Endothelial cell of umbilical vein (primary cell): ENCODE measurements around the gene ABCA6. TPM values are rescaled to one million over a fixed set of nuclear protein-coding genes. Genes with fewer than 3 reads are reported as not detected.

Experiments
- BruUV-seq: library from RNA; stranded (reverse); fragments of 400-500 nt; replicated peaks from 2 replicates; lab custom pipeline; 2021; lab: Mats Ljungman, UMichigan
- CTCF ChIA-PET: fragments of 300-600, 350-600 bp; sonication (Branson Sonifier 250); formaldehyde crosslinking; loops from one replicate; lab custom pipeline; 2021; ENCODE audit warnings: antibody characterized with exemption, inconsistent platforms; lab: Charles Lee
- POLR2A ChIA-PET: fragments of 300-600, 350-600 bp; sonication (Branson Sonifier 250); formaldehyde crosslinking; loops from one replicate; lab custom pipeline; 2021; ENCODE audit warnings: antibody characterized with exemption, inconsistent platforms; lab: Charles Lee
- DNase-seq: peaks from one replicate; pipeline ENCODE4 v3.0.0-alpha.2; 2011; ENCODE audit warnings: low read depth, low spot score
- FAIRE-seq: peaks from 2 replicates; lab custom pipeline; 2011; peaks lifted over from hg19 to GRCh38; lab: Jason Lieb, UNC
- H2AFZ ChIP-seq: 2 replicates; pipeline ENCODE4 v1.6.0; 2012; ENCODE audit warnings: low read depth, low read length, control low read depth, inconsistent platforms
- H3K27ac ChIP-seq: 2 replicates; pipeline ENCODE4 v1.5.1; 2011; ENCODE audit warnings: low read depth, mild to moderate bottlenecking, control low read depth, low read length, moderate library complexity; ENCODE audit not compliant: insufficient read depth
- H3K27me3 ChIP-seq, 2 experiments: 2 replicates each; pipeline versions ENCODE4 v1.6.0 to v1.6.1; 2011; ENCODE audit warnings: low read length in 2 of 2, mixed read lengths in 1 of 2; ENCODE audit not compliant: control insufficient read depth in 2 of 2, insufficient read depth in 2 of 2
- H3K36me3 ChIP-seq, 2 experiments: 2 replicates in 1 of 2; 3 replicates in 1 of 2; pipeline ENCODE4 v1.5.1; 2011; ENCODE audit warnings: low read length in 2 of 2, mild to moderate bottlenecking in 1 of 2, moderate library complexity in 1 of 2; ENCODE audit not compliant: control insufficient read depth in 2 of 2, insufficient read depth in 2 of 2; ENCODE audit errors: extremely low read depth in 1 of 2
- H3K4me1 ChIP-seq: 3 replicates; pipeline ENCODE4 v1.5.1; 2011; ENCODE audit warnings: mild to moderate bottlenecking, low read length; ENCODE audit not compliant: control insufficient read depth, insufficient read depth; ENCODE audit errors: extremely low read depth
- H3K4me2 ChIP-seq: 2 replicates; pipeline ENCODE4 v1.6.1; 2011; ENCODE audit warnings: low read length, control low read depth, mixed read lengths; ENCODE audit not compliant: insufficient read depth
- H3K4me3 ChIP-seq, 3 experiments: fragments of 200-600 bp in 1 of 3; sonication (generic), shearing (Covaris generic) in 1 of 3; replicated peaks in 1 of 3; 2 replicates each; pipeline ENCODE4 v1.5.1; 2011 to 2016; ENCODE audit warnings: control low read depth in 3 of 3, low read length in 3 of 3, mild to moderate bottlenecking in 2 of 3, inconsistent platforms in 1 of 3, low read depth in 1 of 3, moderate library complexity in 1 of 3; ENCODE audit not compliant: insufficient read depth in 1 of 3
- H3K79me2 ChIP-seq: 2 replicates; pipeline ENCODE4 v1.6.0; 2012; ENCODE audit warnings: low read length, inconsistent platforms; ENCODE audit not compliant: control insufficient read depth, insufficient read depth
- H3K9ac ChIP-seq: replicated peaks from 2 replicates; pipeline ENCODE3; 2011; ENCODE audit warnings: low read length, control low read depth; ENCODE audit not compliant: insufficient read depth; ENCODE audit errors: extremely low read depth
- H3K9me1 ChIP-seq: replicated peaks from 3 replicates; pipeline ENCODE4 v1.6.0; 2011; ENCODE audit warnings: mild to moderate bottlenecking, low read length; ENCODE audit not compliant: control insufficient read depth, insufficient read depth; ENCODE audit errors: extremely low read depth
- H3K9me3 ChIP-seq: replicated peaks from 2 replicates; pipeline ENCODE4 v1.5.1; 2012; ENCODE audit warnings: low read length, inconsistent platforms; ENCODE audit not compliant: control insufficient read depth, insufficient read depth
- H4K20me1 ChIP-seq: replicated peaks from 2 replicates; pipeline ENCODE3; 2011; ENCODE audit warnings: mild to moderate bottlenecking, low read length; ENCODE audit not compliant: control insufficient read depth, insufficient read depth; ENCODE audit errors: extremely low read depth
- EZH2 ChIP-seq: IDR thresholded peaks from 2 replicates; pipeline ENCODE4 v1.6.1; 2012; ENCODE audit warnings: borderline replicate concordance, low read depth, mild to moderate bottlenecking, moderate library complexity, low read length, inconsistent platforms; ENCODE audit not compliant: severe bottlenecking
- FOS ChIP-seq: IDR thresholded peaks from 2 replicates; pipeline ENCODE4 v1.6.1; 2011; ENCODE audit warnings: mild to moderate bottlenecking, low read length, moderate library complexity, borderline replicate concordance; ENCODE audit not compliant: insufficient read depth
- GATA2 ChIP-seq: IDR thresholded peaks from 2 replicates; pipeline ENCODE4 v1.7.0; 2011; ENCODE audit warnings: low read depth, mild to moderate bottlenecking, moderate library complexity, mixed read lengths, low read length; ENCODE audit not compliant: insufficient read length, insufficient read depth
- JUN ChIP-seq: IDR thresholded peaks from 2 replicates; pipeline ENCODE4 v1.6.1; 2011; ENCODE audit warnings: borderline replicate concordance, low read depth; ENCODE audit not compliant: insufficient read length, insufficient read depth
- MAX ChIP-seq: IDR thresholded peaks from 2 replicates; pipeline ENCODE4 v1.6.1; 2011; ENCODE audit not compliant: insufficient read depth, insufficient read length
- MYC ChIP-seq: IDR thresholded peaks from one replicate; pipeline ENCODE4 v1.6.1; 2011; ENCODE audit warnings: mild to moderate bottlenecking, low read depth, low read length
- POLR2A ChIP-seq: IDR thresholded peaks from 2 replicates; pipeline ENCODE4 v1.6.1; 2012; ENCODE audit warnings: low read depth, mild to moderate bottlenecking, control low read depth, low read length
- POLR2AphosphoS5 ChIP-seq: IDR thresholded peaks from 2 replicates; pipeline ENCODE4 v1.6.1; 2012; ENCODE audit warnings: low read depth, mild to moderate bottlenecking, control low read depth, low read length, moderate library complexity; ENCODE audit not compliant: insufficient read depth
- dilution Hi-C: fragments of 300-500 bp; cut with MboI; formaldehyde crosslinking; loops from one replicate; pipeline ENCODE4 v1.15.0; 2019; ENCODE audit warnings: low sequenced_read_pairs; ENCODE audit not compliant: extremely low pct_ligation_motif_present
- intact Hi-C: fragments of 100-400 bp; cut with micrococcal nuclease; formaldehyde crosslinking; loops from one replicate; pipeline ENCODE4 v1.10.0; 2022
- polyA plus RNA-seq, 4 experiments: library from polyadenylated mRNA; depleted of rRNA in 3 of 4; stranded (reverse) in 3 of 4; unstranded in 1 of 4; fragments of >200 nt; gene quantifications; 2 replicates each; pipeline versions ENCODE4 v1.2.1 to v1.2.3, GENCODE V29; 2011 to 2012; ENCODE audit warnings: missing spikeins in 1 of 4
- total RNA-seq: library from RNA; stranded (reverse); gene quantifications from 2 replicates; pipeline ENCODE4 v1.2.3, GENCODE V29; 2021
- TF ChIP-seq, protein P1 (sequence below), 2 donors: IDR thresholded peaks; 1 replicate in 1 of 2; 2 replicates in 1 of 2; pipeline ENCODE4 v1.5.1; 2011; ENCODE audit warnings: low read length in 2 of 2, mild to moderate bottlenecking in 2 of 2, moderate library complexity in 2 of 2, control low read depth in 1 of 2, inconsistent platforms in 1 of 2, low read depth in 1 of 2; ENCODE audit not compliant: insufficient read depth in 1 of 2; ENCODE audit errors: extremely low read depth in 1 of 2

ABCA6 gene
- total and polyA plus RNA-seq, 2 donors (not counting 3 experiments of a cell fraction or from before 2014, with no cell fraction given): 11.3 to 30.5 TPM

DNA sequence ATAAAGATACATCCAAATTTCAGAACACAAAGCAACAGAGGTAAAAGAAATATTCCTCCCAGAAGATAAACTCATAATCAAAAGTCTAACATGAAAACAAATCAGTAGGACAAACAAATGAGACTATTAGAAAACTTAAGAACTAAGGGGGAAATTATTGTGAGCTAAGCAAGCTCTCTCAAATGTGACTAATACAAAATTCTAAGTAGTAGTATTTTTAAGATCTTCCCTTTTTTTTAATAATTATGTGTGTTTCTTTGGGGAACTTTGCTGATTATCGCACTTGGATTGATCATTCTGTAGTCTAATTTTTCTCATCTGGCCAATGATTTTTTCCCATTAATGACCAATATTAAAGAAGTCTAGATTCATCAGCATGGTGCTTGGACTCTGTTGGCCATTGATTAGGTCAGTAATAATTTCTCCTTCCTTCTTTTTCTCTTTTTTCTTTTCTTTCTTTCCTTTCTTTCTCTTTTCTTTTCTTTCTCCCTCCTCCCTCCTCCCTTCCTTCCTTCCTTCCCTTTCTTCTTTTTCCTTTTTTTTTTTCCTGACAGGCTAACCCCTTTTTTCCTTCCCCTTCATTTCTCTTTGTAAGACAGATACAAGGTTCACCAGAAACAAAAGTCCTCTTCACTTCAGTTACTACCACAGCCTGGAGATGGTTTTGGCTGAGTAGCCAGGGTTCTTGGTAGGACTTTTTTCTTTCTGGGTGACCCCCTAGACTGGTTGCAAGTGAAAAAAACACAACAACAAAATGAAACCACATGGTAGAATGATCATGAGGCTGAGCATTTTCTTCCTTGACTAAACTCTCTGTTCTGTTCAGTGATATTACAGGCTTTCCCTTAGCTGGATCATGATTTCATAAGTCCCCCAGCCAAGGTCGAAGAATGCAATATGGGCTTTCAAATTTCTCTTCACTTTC lies 2.9 kb upstream of the ABCA6 start:
- Histone ChIP-seq H3K27ac (no peak overlapping the region), H3K79me2 (no peaks in the 10 kb centered on the region), H2AFZ (no peak overlapping the region), H3K4me2 (no peak overlapping the region), H3K4me3 (no peak overlapping the region), H3K27me3 (no peaks in the 10 kb centered on the region), H3K36me3 (no peaks in the 10 kb centered on the region), H3K4me1 (peaks cover 19% of the 10 kb centered on the region), H3K9me3 (no peaks in the 10 kb centered on the region), H4K20me1 (no peaks in the 10 kb centered on the region), H3K9me1 (no peaks in the 10 kb centered on the region), H3K9ac (no peak overlapping the region)
- intact Hi-C loops (no loop called here), dilution Hi-C loops (no loop called here)
- ChIA-PET CTCF (no interaction called here), POLR2A (no interaction called here)
- DNase-seq (no peak), FAIRE-seq (no peak)
- BruUV-seq: no TSS peak
- TF ChIP-seq POLR2A (no peak), GATA2 (no peak), EZH2 (no peak), FOS (no peak), MYC (no peak), MAX (no peak), POLR2AphosphoS5 (no peak), JUN (no peak)
- TF ChIP-seq, protein P1, sequence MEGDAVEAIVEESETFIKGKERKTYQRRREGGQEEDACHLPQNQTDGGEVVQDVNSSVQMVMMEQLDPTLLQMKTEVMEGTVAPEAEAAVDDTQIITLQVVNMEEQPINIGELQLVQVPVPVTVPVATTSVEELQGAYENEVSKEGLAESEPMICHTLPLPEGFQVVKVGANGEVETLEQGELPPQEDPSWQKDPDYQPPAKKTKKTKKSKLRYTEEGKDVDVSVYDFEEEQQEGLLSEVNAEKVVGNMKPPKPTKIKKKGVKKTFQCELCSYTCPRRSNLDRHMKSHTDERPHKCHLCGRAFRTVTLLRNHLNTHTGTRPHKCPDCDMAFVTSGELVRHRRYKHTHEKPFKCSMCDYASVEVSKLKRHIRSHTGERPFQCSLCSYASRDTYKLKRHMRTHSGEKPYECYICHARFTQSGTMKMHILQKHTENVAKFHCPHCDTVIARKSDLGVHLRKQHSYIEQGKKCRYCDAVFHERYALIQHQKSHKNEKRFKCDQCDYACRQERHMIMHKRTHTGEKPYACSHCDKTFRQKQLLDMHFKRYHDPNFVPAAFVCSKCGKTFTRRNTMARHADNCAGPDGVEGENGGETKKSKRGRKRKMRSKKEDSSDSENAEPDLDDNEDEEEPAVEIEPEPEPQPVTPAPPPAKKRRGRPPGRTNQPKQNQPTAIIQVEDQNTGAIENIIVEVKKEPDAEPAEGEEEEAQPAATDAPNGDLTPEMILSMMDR (IDR thresholded peaks at IDR 0.05; ENCODE audit: extremely low read depth in 1 of 2, insufficient read depth in 1 of 2, low read depth in 1 of 2, low read length in 2 of 2): no peak
